ENCODE measurements around the gene ATP2A1. TPM values are rescaled to one million over a fixed set of nuclear protein-coding genes. Genes with fewer than 3 reads are reported as not detected.

ATP2A1 gene
- total and polyA plus RNA-seq, 2 of the 13 experiments (the other 11 are each of a cell fraction or from before 2014, with no cell fraction given): 3.2 to 12.5 TPM

DNA sequence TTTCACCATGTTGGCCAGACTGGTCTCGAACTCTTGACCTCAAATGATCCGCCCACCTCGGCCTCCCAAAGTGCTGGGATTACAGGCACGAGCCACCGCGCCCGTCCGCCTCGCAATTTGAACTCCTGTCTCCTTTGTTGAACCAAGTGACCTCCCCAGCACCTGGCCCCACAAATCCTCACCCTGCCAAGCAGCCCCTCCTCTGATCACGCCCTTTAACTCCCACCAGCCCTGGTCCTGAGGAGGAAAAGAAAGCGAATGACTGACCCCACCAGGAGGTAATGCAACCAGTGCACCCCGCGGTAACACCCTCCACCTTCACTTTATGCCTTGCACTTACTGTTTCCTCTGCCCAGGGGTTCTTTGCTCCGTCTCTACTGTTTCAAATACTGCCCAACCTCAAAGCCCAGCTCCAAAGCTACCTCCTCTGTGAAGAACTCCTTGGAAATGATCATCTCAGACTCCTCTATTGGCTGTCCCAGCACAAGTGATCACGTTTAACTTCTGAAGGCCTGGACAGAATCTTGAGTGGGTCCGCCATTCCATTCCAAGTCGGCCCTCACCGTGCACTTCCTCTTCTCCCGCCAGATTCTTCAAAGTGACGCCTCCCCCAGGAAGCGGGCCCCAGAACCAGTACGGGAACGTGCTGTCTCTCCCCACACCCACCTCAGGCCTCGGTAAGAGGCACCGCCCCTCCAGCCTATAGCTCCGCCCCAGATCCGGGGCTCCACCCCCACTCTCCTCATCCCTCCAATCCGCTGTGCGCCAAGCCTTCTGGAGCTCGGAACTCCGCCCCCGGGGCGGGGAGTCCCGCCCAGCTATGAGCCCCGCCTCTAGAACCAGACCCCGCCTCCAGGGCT is 57.9 kb downstream of the ATP2A1 start (continued):
- TF ChIP-seq BRCA1 (CRISPR knock-in tag; IDR thresholded peaks at IDR 0.05): no peak; the same call in 1 of the 2 replicates
- TF ChIP-seq ZNF660 (CRISPR knock-in tag; IDR thresholded peaks at IDR 0.05; ENCODE audit: borderline replicate concordance, low read depth): no peak
- TF ChIP-seq ZMAT3 (CRISPR knock-in tag; conservative IDR thresholded peaks at IDR 0.05): peak; percentile 66; the same call in 1 of the 2 replicates
- TF ChIP-seq ZNF782 (CRISPR knock-in tag; IDR thresholded peaks at IDR 0.05; ENCODE audit: borderline replicate concordance): no peak
- TF ChIP-seq, protein P1, sequence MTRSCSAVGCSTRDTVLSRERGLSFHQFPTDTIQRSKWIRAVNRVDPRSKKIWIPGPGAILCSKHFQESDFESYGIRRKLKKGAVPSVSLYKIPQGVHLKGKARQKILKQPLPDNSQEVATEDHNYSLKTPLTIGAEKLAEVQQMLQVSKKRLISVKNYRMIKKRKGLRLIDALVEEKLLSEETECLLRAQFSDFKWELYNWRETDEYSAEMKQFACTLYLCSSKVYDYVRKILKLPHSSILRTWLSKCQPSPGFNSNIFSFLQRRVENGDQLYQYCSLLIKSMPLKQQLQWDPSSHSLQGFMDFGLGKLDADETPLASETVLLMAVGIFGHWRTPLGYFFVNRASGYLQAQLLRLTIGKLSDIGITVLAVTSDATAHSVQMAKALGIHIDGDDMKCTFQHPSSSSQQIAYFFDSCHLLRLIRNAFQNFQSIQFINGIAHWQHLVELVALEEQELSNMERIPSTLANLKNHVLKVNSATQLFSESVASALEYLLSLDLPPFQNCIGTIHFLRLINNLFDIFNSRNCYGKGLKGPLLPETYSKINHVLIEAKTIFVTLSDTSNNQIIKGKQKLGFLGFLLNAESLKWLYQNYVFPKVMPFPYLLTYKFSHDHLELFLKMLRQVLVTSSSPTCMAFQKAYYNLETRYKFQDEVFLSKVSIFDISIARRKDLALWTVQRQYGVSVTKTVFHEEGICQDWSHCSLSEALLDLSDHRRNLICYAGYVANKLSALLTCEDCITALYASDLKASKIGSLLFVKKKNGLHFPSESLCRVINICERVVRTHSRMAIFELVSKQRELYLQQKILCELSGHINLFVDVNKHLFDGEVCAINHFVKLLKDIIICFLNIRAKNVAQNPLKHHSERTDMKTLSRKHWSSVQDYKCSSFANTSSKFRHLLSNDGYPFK (CRISPR knock-in tag; IDR thresholded peaks at IDR 0.05; ENCODE audit: borderline replicate concordance): peak; percentile 55; the same call in 1 of the 2 replicates
- no peak for TF ChIP-seq ARNT (IDR thresholded peaks at IDR 0.05)
- peak; percentile 28 for TF ChIP-seq HNRNPLL (IDR thresholded peaks at IDR 0.05; ENCODE audit: low read depth, low read length, poor library complexity, severe bottlenecking)
- TF ChIP-seq ZKSCAN5 (CRISPR knock-in tag; IDR thresholded peaks at IDR 0.05): 0 out of 2 replicates have a peak, but pooled peaks have one; percentile 19
- TF ChIP-seq, protein P2, sequence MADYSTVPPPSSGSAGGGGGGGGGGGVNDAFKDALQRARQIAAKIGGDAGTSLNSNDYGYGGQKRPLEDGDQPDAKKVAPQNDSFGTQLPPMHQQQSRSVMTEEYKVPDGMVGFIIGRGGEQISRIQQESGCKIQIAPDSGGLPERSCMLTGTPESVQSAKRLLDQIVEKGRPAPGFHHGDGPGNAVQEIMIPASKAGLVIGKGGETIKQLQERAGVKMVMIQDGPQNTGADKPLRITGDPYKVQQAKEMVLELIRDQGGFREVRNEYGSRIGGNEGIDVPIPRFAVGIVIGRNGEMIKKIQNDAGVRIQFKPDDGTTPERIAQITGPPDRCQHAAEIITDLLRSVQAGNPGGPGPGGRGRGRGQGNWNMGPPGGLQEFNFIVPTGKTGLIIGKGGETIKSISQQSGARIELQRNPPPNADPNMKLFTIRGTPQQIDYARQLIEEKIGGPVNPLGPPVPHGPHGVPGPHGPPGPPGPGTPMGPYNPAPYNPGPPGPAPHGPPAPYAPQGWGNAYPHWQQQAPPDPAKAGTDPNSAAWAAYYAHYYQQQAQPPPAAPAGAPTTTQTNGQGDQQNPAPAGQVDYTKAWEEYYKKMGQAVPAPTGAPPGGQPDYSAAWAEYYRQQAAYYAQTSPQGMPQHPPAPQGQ (CRISPR knock-in tag; IDR thresholded peaks at IDR 0.05; ENCODE audit: borderline replicate concordance): no peak
- TF ChIP-seq ZNF878 (CRISPR knock-in tag; IDR thresholded peaks at IDR 0.05): no peak
- TF ChIP-seq, protein P3, sequence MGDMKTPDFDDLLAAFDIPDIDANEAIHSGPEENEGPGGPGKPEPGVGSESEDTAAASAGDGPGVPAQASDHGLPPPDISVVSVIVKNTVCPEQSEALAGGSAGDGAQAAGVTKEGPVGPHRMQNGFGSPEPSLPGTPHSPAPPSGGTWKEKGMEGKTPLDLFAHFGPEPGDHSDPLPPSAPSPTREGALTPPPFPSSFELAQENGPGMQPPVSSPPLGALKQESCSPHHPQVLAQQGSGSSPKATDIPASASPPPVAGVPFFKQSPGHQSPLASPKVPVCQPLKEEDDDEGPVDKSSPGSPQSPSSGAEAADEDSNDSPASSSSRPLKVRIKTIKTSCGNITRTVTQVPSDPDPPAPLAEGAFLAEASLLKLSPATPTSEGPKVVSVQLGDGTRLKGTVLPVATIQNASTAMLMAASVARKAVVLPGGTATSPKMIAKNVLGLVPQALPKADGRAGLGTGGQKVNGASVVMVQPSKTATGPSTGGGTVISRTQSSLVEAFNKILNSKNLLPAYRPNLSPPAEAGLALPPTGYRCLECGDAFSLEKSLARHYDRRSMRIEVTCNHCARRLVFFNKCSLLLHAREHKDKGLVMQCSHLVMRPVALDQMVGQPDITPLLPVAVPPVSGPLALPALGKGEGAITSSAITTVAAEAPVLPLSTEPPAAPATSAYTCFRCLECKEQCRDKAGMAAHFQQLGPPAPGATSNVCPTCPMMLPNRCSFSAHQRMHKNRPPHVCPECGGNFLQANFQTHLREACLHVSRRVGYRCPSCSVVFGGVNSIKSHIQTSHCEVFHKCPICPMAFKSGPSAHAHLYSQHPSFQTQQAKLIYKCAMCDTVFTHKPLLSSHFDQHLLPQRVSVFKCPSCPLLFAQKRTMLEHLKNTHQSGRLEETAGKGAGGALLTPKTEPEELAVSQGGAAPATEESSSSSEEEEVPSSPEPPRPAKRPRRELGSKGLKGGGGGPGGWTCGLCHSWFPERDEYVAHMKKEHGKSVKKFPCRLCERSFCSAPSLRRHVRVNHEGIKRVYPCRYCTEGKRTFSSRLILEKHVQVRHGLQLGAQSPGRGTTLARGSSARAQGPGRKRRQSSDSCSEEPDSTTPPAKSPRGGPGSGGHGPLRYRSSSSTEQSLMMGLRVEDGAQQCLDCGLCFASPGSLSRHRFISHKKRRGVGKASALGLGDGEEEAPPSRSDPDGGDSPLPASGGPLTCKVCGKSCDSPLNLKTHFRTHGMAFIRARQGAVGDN (CRISPR knock-in tag; IDR thresholded peaks at IDR 0.05): peak; percentile 80
- no peak for TF ChIP-seq IRX3 (CRISPR knock-in tag; IDR thresholded peaks at IDR 0.05; ENCODE audit: borderline replicate concordance, low read depth)
- no peak for TF ChIP-seq ZNF605 (CRISPR knock-in tag; IDR thresholded peaks at IDR 0.05)
- no peak; the same call in 1 of the 2 replicates for TF ChIP-seq BRD4 (CRISPR knock-in tag; IDR thresholded peaks at IDR 0.05)
- TF ChIP-seq PAX8 (CRISPR knock-in tag; IDR thresholded peaks at IDR 0.05; ENCODE audit: borderline replicate concordance): no peak
- TF ChIP-seq, protein P4, sequence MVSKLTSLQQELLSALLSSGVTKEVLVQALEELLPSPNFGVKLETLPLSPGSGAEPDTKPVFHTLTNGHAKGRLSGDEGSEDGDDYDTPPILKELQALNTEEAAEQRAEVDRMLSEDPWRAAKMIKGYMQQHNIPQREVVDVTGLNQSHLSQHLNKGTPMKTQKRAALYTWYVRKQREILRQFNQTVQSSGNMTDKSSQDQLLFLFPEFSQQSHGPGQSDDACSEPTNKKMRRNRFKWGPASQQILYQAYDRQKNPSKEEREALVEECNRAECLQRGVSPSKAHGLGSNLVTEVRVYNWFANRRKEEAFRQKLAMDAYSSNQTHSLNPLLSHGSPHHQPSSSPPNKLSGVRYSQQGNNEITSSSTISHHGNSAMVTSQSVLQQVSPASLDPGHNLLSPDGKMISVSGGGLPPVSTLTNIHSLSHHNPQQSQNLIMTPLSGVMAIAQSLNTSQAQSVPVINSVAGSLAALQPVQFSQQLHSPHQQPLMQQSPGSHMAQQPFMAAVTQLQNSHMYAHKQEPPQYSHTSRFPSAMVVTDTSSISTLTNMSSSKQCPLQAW (CRISPR knock-in tag; IDR thresholded peaks at IDR 0.05): no peak; the same call in 1 of the 2 replicates

Measured in HepG2 (cell line).